HEK293T (cell line): Measurements from ENCODE around the gene HOXC4.
"Not testable (repeated sequence)": the region's sequence is repeated elsewhere in the genome, so short reads cannot be mapped to it uniquely, and the experiment has no call there.

ENCODE experiments used
- CTCF ChIA-PET: fragments of 350-600 bp; formaldehyde crosslinking; extraction: SDS; loops from one replicate; lab custom pipeline; 2021; ENCODE audit warnings: antibody characterized with exemption, inconsistent platforms; lab: Yijun Ruan, JAX
- POLR2A ChIA-PET: fragments of 350-600 bp; formaldehyde crosslinking; extraction: SDS; loops from one replicate; lab custom pipeline; 2020; ENCODE audit warnings: antibody characterized with exemption, inconsistent platforms; lab: Yijun Ruan, JAX
- DNase-seq: peaks from one replicate; pipeline ENCODE4 v3.0.0; 2012; ENCODE audit warnings: mixed read lengths; ENCODE audit errors: extremely low spot score
- ELF4 ChIP-seq: fragments of 450-650 bp; IDR thresholded peaks from 2 replicates; pipeline ENCODE4 v1.6.1; 2017; ENCODE audit warnings: antibody characterized with exemption
- L3MBTL2 ChIP-seq: fragments of 450-650 bp; conservative IDR thresholded peaks from 2 replicates; pipeline ENCODE4 v1.6.1; 2016; ENCODE audit warnings: mild to moderate bottlenecking
- PKNOX1 ChIP-seq: fragments of 450-650 bp; IDR thresholded peaks from 2 replicates; pipeline ENCODE4 v1.6.1; 2016

HOXC4 gene

GRCh38 chr12:54081053-54081514, 27.4 kb downstream of the HOXC4 start:
- CTCF ChIA-PET, DNase-seq, POLR2A ChIA-PET: not testable (repeated sequence)
- peak; percentile 67 for TF ChIP-seq PKNOX1

- 0 out of 2 replicates have a peak, but pooled peaks have one; percentile 32 for TF ChIP-seq L3MBTL2
- ChIA-PET POLR2A (interaction anchor here (1.2 kb wide), 1 partner anchor 44 kb away, joined by 4 read pairs; no protein-coding TSS in a partner anchor), CTCF (interaction anchor here (0.6 kb wide), 1 partner anchor 54 kb away, joined by 4 read pairs; no protein-coding TSS in a partner anchor)
- not testable (repeated sequence) for DNase-seq
Measured at GRCh38 chr12:54081581-54082396, 28.2 kb downstream of the HOXC4 start.

- DNase-seq: peak; percentile 38
- TF ChIP-seq ELF4 (no peak), PKNOX1 (peak; percentile 91)
- ChIA-PET CTCF (interaction anchor here (0.6 kb wide), 1 partner anchor 55 kb away, joined by 4 read pairs; no protein-coding TSS in a partner anchor), POLR2A (interaction anchor here (1.2 kb wide), 1 partner anchor 45 kb away, joined by 4 read pairs; no protein-coding TSS in a partner anchor)
Measured at GRCh38 chr12:54082397-54082892, 28.8 kb downstream of the HOXC4 start.

- DNase-seq, CTCF ChIA-PET, POLR2A ChIA-PET: not testable (repeated sequence)
Measured at GRCh38 chr12:54088011-54088410, 34.4 kb downstream of the HOXC4 start.

GRCh38 chr12:54089465-54089864, 35.8 kb downstream of the HOXC4 start:
- DNase-seq, POLR2A ChIA-PET, CTCF ChIA-PET: not testable (repeated sequence)

- DNase-seq: peak; percentile 18
- POLR2A ChIA-PET, CTCF ChIA-PET: not testable (repeated sequence)
Measured at GRCh38 chr12:54090312-54090711, 36.7 kb downstream of the HOXC4 start.

- DNase-seq, POLR2A ChIA-PET, CTCF ChIA-PET: not testable (repeated sequence)
Measured at GRCh38 chr12:54092943-54093342, 39.3 kb downstream of the HOXC4 start.

GRCh38 chr12:54095928-54096327, 42.3 kb downstream of the HOXC4 start:
- DNase-seq, CTCF ChIA-PET, POLR2A ChIA-PET: not testable (repeated sequence)

GRCh38 chr12:54098644-54099043, 45.0 kb downstream of the HOXC4 start:
- DNase-seq, POLR2A ChIA-PET, CTCF ChIA-PET: not testable (repeated sequence)

- POLR2A ChIA-PET, DNase-seq, CTCF ChIA-PET: not testable (repeated sequence)
Measured at GRCh38 chr12:54100588-54100987, 47.0 kb downstream of the HOXC4 start.

- CTCF ChIA-PET, DNase-seq, POLR2A ChIA-PET: not testable (repeated sequence)
Measured at GRCh38 chr12:54102223-54102622, 48.6 kb downstream of the HOXC4 start.

GRCh38 chr12:54103827-54104226, 50.2 kb downstream of the HOXC4 start:
- DNase-seq, POLR2A ChIA-PET, CTCF ChIA-PET: not testable (repeated sequence)
